Measurements from ENCODE around the gene EEF1AKMT2. TPM values are rescaled to one million over a fixed set of nuclear protein-coding genes. Genes with fewer than 3 reads are reported as not detected.
"Not testable (repeated sequence)": the region's sequence is repeated elsewhere in the genome, so short reads cannot be mapped to it uniquely, and the experiment has no call there.

Gene EEF1AKMT2
- total and polyA plus RNA-seq, 2 donors: 22.3 to 27.3 TPM

DNA sequence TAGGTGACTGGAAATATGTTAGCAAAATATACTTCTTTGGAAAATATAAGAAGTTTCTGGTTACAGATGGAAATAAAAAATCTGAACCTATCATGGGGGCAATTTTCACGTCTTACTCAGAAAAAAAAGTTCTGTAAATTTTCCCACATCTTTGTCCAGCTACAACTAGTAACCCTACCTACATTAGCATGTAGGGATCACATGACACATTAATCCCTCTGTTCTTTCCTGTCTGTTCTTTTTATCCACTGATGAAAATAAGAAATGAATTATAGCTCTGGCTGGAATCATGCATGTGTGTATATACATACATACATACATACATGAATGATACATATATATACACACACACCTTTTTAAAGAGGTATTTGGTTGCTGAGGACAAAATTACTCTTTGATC is 43.9 kb downstream of the EEF1AKMT2 start:
- Histone ChIP-seq H3K4me1 (ENCODE audit: control insufficient read depth in 2 of 2, insufficient read depth in 2 of 2, low read length in 2 of 2) (peaks cover 0 to 5% of the 10 kb centered on the region in 2 donors), H3K4me3 (ENCODE audit: low read length in 2 of 2) (no peak overlapping the region), H3K27ac (ENCODE audit: low read depth in 1 of 2, low read length in 1 of 2) (no peak overlapping the region), H3K9me3 (ENCODE audit: control insufficient read depth in 2 of 2, insufficient read depth in 1 of 2, low read length in 1 of 2) (no peaks in the 10 kb centered on the region), H3K27me3 (ENCODE audit: control insufficient read depth in 2 of 2, insufficient read depth in 1 of 2, low read length in 1 of 2) (no peaks in the 10 kb centered on the region), H3K36me3 (ENCODE audit: control insufficient read depth in 2 of 2, insufficient read depth in 2 of 2, low read length in 1 of 2) (peaks cover 0 to 5% of the 10 kb centered on the region in 2 donors)
- WGBS: 97% methylated on average over 1 of the region's 1 CpG
- no peak for DNase-seq (ENCODE audit: low read depth in 6 of 9, low spot score in 9 of 9)

DNA sequence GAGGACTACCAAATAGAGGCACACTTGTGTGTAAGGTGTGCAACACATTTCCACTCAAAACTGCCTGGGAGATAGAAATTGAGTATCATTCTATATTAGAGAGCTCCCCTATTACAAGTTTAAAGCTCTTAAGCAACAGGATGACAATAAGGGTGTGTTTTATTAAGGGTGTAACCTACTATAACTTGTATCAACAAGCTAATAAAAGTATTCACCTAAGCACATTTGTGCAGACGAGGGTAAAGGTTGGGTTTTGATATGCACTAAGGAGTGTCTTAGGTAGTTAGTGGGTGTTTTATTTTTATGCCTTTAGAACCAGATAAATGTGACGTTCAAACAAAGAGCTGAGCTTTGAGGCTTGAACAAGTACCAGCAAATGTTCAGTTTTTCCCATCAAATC is 44.7 kb downstream of the EEF1AKMT2 start:
- no peak for DNase-seq (ENCODE audit: low read depth in 6 of 9, low spot score in 9 of 9)
- no peaks in the 10 kb centered on the region for H3K9me3 ChIP-seq (ENCODE audit: control insufficient read depth in 2 of 2, insufficient read depth in 1 of 2, low read length in 1 of 2)
- H3K27ac ChIP-seq (ENCODE audit: low read depth in 1 of 2, low read length in 1 of 2): no peak overlapping the region
- 90% methylated on average over 2 of the region's 2 CpGs for WGBS
- H3K4me1 ChIP-seq (ENCODE audit: control insufficient read depth in 2 of 2, insufficient read depth in 2 of 2, low read length in 2 of 2): peaks cover 0 to 12% of the 10 kb centered on the region in 2 donors
- H3K36me3 ChIP-seq (ENCODE audit: control insufficient read depth in 2 of 2, insufficient read depth in 2 of 2, low read length in 1 of 2): peaks cover 0 to 5% of the 10 kb centered on the region in 2 donors
- no peak overlapping the region for H3K4me3 ChIP-seq (ENCODE audit: low read length in 2 of 2)
- no peaks in the 10 kb centered on the region for H3K27me3 ChIP-seq (ENCODE audit: control insufficient read depth in 2 of 2, insufficient read depth in 1 of 2, low read length in 1 of 2)

DNA sequence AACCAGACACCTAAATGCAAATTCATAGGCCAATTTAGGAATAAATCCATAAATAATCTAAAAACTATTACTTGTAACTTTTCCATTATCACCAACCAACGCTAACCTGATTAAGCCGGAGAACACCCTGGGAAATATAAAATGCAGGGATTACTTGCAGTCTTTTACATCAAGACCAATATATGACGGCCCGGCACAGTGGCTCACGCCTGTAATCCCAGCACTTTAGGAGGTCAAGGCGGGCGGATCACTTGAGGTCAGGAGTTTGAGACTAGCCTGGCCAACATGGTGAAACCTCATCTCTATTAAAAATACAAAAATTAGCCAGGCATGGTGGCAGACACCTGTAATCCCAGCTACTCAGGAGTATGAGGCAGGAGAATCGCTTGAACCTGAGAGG is 45.2 kb downstream of the EEF1AKMT2 start:
- WGBS: 97% methylated on average over 8 of the region's 8 CpGs
- not testable (repeated sequence) for H3K36me3 ChIP-seq (ENCODE audit: control insufficient read depth in 2 of 2, insufficient read depth in 2 of 2, low read length in 1 of 2); DNase-seq (ENCODE audit: low read depth in 6 of 9, low spot score in 9 of 9); H3K27ac ChIP-seq (ENCODE audit: low read depth in 1 of 2, low read length in 1 of 2); H3K27me3 ChIP-seq (ENCODE audit: control insufficient read depth in 2 of 2, insufficient read depth in 1 of 2, low read length in 1 of 2); H3K4me3 ChIP-seq (ENCODE audit: low read length in 2 of 2); H3K9me3 ChIP-seq (ENCODE audit: control insufficient read depth in 2 of 2, insufficient read depth in 1 of 2, low read length in 1 of 2)
- H3K4me1 ChIP-seq (ENCODE audit: control insufficient read depth in 2 of 2, insufficient read depth in 2 of 2, low read length in 2 of 2): peaks cover 5 to 18% of the 10 kb centered on the region in 2 donors

DNA sequence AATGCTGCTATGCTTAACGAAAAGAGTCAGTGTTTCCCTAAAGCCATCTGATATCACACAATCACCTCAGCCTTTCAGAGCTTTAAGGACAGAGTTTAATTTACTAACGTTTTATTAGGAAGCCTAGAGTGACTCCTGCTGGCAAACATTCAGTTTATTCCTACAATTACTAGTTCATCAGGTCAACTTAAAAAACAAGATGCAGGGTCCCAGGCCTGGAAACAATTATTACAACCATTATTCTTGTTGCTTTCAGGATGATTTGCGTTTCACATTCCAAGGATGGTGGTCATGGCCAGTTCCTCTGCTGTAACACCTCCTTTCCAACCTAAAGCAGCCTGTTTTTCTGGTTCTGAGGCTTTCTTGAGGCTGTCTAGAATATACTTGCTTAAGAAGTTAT is 46.0 kb downstream of the EEF1AKMT2 start:
- DNase-seq (ENCODE audit: low read depth in 6 of 9, low spot score in 9 of 9): peak in 1 of 9 donors; percentile 80
- Histone ChIP-seq H3K9me3 (ENCODE audit: control insufficient read depth in 2 of 2, insufficient read depth in 1 of 2, low read length in 1 of 2) (no peaks in the 10 kb centered on the region), H3K27me3 (ENCODE audit: control insufficient read depth in 2 of 2, insufficient read depth in 1 of 2, low read length in 1 of 2) (no peaks in the 10 kb centered on the region), H3K36me3 (ENCODE audit: control insufficient read depth in 2 of 2, insufficient read depth in 2 of 2, low read length in 1 of 2) (peaks cover 0 to 5% of the 10 kb centered on the region in 2 donors), H3K4me1 (ENCODE audit: control insufficient read depth in 2 of 2, insufficient read depth in 2 of 2, low read length in 2 of 2) (peaks cover 6 to 26% of the 10 kb centered on the region in 2 donors), H3K4me3 (ENCODE audit: low read length in 2 of 2) (no peak overlapping the region), H3K27ac (ENCODE audit: low read depth in 1 of 2, low read length in 1 of 2) (no peak overlapping the region)
- 56% methylated on average over 3 of the region's 3 CpGs for WGBS

DNA sequence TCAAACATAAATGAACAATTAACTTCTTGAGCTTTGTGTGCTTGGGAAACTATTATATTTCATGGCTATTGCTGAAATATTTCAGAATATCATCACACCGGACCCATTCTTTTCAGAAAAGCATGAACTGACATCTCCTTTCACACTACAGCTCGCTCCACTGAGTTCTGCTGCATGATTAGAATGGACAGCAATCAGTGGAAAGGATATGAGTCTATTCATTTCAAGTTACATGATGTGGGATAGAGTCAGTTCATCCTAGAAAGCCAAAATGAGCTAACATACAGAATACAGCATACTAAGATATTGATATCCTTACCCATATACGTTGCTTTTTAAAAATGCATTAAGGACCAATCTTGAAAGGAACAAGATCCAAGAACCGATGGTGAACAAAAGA is 46.4 kb downstream of the EEF1AKMT2 start:
- DNase-seq (ENCODE audit: low read depth in 6 of 9, low spot score in 9 of 9): no peak
- peaks cover 10 to 30% of the 10 kb centered on the region in 2 donors for H3K4me1 ChIP-seq (ENCODE audit: control insufficient read depth in 2 of 2, insufficient read depth in 2 of 2, low read length in 2 of 2)
- H3K36me3 ChIP-seq (ENCODE audit: control insufficient read depth in 2 of 2, insufficient read depth in 2 of 2, low read length in 1 of 2): peaks cover 0 to 5% of the 10 kb centered on the region in 2 donors
- WGBS: 90% methylated on average over 4 of the region's 4 CpGs
- no peaks in the 10 kb centered on the region for H3K27me3 ChIP-seq (ENCODE audit: control insufficient read depth in 2 of 2, insufficient read depth in 1 of 2, low read length in 1 of 2)
- H3K4me3 ChIP-seq (ENCODE audit: low read length in 2 of 2): no peak overlapping the region
- no peaks in the 10 kb centered on the region for H3K9me3 ChIP-seq (ENCODE audit: control insufficient read depth in 2 of 2, insufficient read depth in 1 of 2, low read length in 1 of 2)
- H3K27ac ChIP-seq (ENCODE audit: low read depth in 1 of 2, low read length in 1 of 2): peak overlapping the region; percentile 52 to 72

DNA sequence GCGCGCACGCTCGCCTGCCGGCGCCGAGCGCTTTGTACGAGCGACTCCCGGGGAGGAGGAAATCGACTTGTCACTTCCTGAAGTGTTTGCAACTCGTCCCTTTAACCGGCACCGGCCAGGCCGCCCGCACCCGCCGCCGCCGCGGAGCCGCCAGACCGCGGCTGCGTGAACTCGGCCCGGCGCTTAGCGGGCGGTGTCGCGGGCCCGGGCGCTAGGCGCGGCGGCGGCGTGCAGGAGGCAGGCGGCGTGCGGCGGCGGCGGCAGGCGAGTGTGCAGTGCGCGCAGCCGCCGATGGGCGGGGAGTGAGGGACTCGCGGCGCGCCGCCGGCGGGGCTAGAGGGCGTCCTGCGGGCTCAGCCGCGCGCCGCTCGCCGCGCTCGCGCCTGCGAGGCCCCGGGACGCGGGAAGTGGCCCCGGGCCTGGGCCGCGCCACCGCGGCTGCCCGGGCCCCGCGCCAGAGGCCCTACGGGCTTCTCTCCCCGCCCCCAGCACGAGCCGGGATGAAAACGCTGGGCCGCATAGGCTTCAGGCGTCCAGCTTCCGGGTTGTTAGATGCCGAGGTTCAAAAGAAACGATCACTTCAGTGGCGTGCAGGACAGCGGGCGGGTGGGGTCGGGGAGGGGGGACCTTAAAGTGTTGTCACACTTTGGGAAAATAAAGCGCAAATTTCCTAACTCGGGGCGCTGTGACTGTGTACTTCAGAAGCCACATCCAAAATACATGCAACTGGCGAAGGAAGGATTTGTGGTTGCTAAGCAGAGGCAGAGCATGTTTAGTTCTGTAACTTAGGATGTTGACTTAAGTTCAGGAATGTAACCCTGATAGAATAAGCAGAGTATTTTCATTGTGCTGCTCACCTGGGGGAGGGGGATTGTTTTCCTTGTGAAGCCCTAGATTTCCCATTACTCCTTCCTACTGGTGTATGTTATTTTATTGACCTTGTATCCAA is 47.3 kb downstream of the EEF1AKMT2 start, which contains the start of gene FAM53B:
FAM53B (minus strand) TSS at position 277 of the 949 bp plus-strand sequence. CDS start 37,665 bp downstream, outside the sequence.
- Histone ChIP-seq H3K4me1 (ENCODE audit: control insufficient read depth in 2 of 2, insufficient read depth in 2 of 2, low read length in 2 of 2) (peaks cover 16 to 39% of the 10 kb centered on the region in 2 donors), H3K27me3 (ENCODE audit: control insufficient read depth in 2 of 2, insufficient read depth in 1 of 2, low read length in 1 of 2) (no peaks in the 10 kb centered on the region), H3K36me3 (ENCODE audit: control insufficient read depth in 2 of 2, insufficient read depth in 2 of 2, low read length in 1 of 2) (peaks cover 0 to 5% of the 10 kb centered on the region in 2 donors), H3K4me3 (ENCODE audit: low read length in 2 of 2) (peak within 1 kb of the TSS; percentile 84 to 95), H3K9me3 (ENCODE audit: control insufficient read depth in 2 of 2, insufficient read depth in 1 of 2, low read length in 1 of 2) (no peaks in the 10 kb centered on the region), H3K27ac (ENCODE audit: low read depth in 1 of 2, low read length in 1 of 2) (peak within 1 kb of the TSS; percentile 88 to 93)
- WGBS: under 1% methylated on average over 100 of the region's 100 CpGs
- DNase-seq (ENCODE audit: low read depth in 6 of 9, low spot score in 9 of 9): peak in 3 of 9 donors; percentile 73 to 88 (median 83)

DNA sequence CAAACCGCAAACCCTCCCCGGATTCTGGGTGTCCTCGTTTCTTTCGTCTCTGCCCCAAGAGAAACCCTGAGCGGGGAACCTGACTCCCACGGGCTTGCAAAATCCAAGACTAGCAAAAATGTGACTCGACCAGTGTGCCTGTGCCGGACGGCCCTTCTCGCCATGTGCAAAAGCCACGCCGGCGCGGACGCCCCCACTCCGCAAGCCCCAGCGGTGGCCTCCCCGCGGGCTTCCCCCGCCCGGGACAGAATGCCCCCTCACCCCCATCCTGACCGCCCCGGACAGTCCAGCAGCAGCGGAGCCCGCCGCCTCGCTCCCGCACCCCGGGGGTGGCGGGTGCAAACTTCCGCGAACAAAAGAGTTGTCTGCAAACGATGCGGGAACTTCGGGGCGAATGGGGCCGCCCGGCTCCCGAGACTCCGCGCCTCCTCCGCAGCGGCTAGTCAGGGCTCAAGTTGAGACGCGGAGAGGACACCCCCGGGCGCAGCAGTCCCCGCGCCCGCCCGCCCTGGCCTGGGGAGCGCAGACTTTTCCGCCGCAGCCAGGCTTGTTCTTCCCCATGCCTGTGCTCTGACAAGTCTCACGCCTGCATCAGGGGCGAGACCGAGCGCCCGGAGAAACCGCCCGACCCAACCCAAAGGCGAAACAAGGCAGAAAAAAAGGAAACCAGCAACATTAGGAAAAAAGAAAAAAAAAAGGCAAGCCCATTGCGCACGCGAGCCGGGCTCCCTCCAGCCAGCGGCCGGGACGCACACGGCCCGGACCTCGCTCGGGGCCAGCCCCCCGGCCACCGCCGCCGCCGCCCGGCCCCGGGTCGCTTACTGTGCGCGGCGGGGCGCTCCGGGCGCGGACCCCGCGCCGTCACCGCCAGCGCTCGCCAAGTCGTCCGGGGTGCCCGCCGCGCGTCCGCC is 48.2 kb downstream of the EEF1AKMT2 start:
- DNase-seq (ENCODE audit: low read depth in 6 of 9, low spot score in 9 of 9): peak in 1 of 9 donors; percentile 64
- peaks cover 26 to 48% of the 10 kb centered on the region in 2 donors for H3K4me1 ChIP-seq (ENCODE audit: control insufficient read depth in 2 of 2, insufficient read depth in 2 of 2, low read length in 2 of 2)
- under 1% methylated on average over 101 of the region's 101 CpGs for WGBS
- no peaks in the 10 kb centered on the region for H3K27me3 ChIP-seq (ENCODE audit: control insufficient read depth in 2 of 2, insufficient read depth in 1 of 2, low read length in 1 of 2)
- peak overlapping the region; percentile 84 to 95 for H3K4me3 ChIP-seq (ENCODE audit: low read length in 2 of 2)
- H3K27ac ChIP-seq (ENCODE audit: low read depth in 1 of 2, low read length in 1 of 2): peak overlapping the region; percentile 88 to 93
- H3K36me3 ChIP-seq (ENCODE audit: control insufficient read depth in 2 of 2, insufficient read depth in 2 of 2, low read length in 1 of 2): peaks cover 0 to 6% of the 10 kb centered on the region in 2 donors
- H3K9me3 ChIP-seq (ENCODE audit: control insufficient read depth in 2 of 2, insufficient read depth in 1 of 2, low read length in 1 of 2): no peaks in the 10 kb centered on the region

DNA sequence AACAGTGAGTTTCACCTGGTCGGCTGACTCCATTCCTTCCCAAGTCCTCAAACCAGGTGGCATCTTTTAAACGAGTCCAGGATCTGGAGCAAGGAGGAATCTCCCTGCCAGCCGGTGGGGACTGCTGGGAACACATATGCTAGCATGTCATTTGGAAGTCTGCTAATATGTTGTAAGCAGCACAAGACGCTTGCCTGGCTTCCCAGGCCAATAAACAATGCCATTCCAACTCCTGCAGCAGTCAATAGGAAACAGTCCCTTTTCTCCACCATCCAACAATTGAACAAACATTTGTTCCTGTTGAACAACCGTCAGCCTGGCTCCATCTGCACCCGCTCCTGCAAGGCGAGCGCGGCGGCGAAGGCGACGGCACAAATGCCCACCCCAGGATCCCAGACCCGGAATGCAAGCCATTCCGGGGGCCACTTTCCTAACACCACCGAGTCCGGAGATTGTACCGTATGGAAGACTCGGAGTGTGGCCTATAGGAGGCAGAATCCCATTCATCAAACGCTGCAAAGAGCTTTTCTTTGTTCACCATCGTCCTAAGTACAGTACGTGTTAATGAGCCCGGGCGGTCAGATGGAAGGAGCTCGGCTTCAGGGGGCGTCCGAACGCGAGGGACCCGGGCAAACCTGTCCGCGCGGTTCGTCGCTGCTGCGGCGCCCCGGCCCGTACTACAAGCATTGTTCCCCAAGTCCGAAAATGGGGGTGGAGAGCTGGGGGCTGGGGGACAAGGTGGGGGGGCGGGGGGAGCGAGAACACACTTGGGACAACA is 49.1 kb downstream of the EEF1AKMT2 start:
- Histone ChIP-seq H3K4me3 (ENCODE audit: low read length in 2 of 2) (peak overlapping the region; percentile 84 to 95), H3K27me3 (ENCODE audit: control insufficient read depth in 2 of 2, insufficient read depth in 1 of 2, low read length in 1 of 2) (no peaks in the 10 kb centered on the region), H3K4me1 (ENCODE audit: control insufficient read depth in 2 of 2, insufficient read depth in 2 of 2, low read length in 2 of 2) (peaks cover 34 to 56% of the 10 kb centered on the region in 2 donors), H3K36me3 (ENCODE audit: control insufficient read depth in 2 of 2, insufficient read depth in 2 of 2, low read length in 1 of 2) (peaks cover 0 to 6% of the 10 kb centered on the region in 2 donors), H3K9me3 (ENCODE audit: control insufficient read depth in 2 of 2, insufficient read depth in 1 of 2, low read length in 1 of 2) (no peaks in the 10 kb centered on the region), H3K27ac (ENCODE audit: low read depth in 1 of 2, low read length in 1 of 2) (peak overlapping the region; percentile 88 to 93)
- DNase-seq (ENCODE audit: low read depth in 6 of 9, low spot score in 9 of 9): peak in 1 of 9 donors; percentile 59
- 12% methylated on average over 42 of the region's 42 CpGs for WGBS
